Pancreas (tissue), 10 donors: ENCODE data around the gene MEGF6. TPM values are rescaled to one million over a fixed set of nuclear protein-coding genes. Genes with fewer than 3 reads are reported as not detected.
A peak's percentile ranks its signal among the peaks of the same experiment; 100 is the strongest.

ENCODE experiments used
- ATAC-seq, 4 donors: fragments of 200-7000 bp; cut with Tn5 transposase; one replicate each; pipeline versions ENCODE4 v1.8.0 to v1.9.1; 2020; ENCODE audit warnings: mild to moderate bottlenecking in 4 of 4, moderate library complexity in 4 of 4
- DNase-seq, 6 donors: peaks; one replicate each; pipeline ENCODE4 v3.0.0-alpha.2; 2020
- FAIRE-seq: peaks from 2 replicates; lab custom pipeline; 2012; peaks lifted over from hg19 to GRCh38; lab: Jason Lieb, UNC
- H3K27ac ChIP-seq, 4 donors: fragments of 200-600 bp; sonication (generic); 1 replicate in 3 of 4; 2 replicates in 1 of 4; pipeline versions ENCODE4 v1.5.0 to v1.8.0; 2020
- H3K27me3 ChIP-seq, 4 donors: fragments of 200-600 bp; one replicate each; pipeline ENCODE4 v1.8.0; 2021
- H3K36me3 ChIP-seq, 3 donors: fragments of 200-600 bp; sonication (generic) in 1 of 3; one replicate each; pipeline versions ENCODE4 v1.5.0 to v1.8.0; 2020 to 2021
- H3K4me1 ChIP-seq, 3 donors: fragments of 200-600 bp; one replicate each; pipeline ENCODE4 v1.8.0; 2021
- H3K4me3 ChIP-seq, 4 donors: fragments of 200-600 bp; sonication (generic) in 2 of 4; one replicate each; pipeline versions ENCODE4 v1.5.0 to v1.8.0; 2020 to 2021
- H3K9me3 ChIP-seq, 4 donors: fragments of 200-600 bp; one replicate each; pipeline ENCODE4 v1.8.0; 2021
- CTCF ChIP-seq, 4 donors: fragments of 200-600 bp; sonication (generic) in 3 of 4; IDR thresholded peaks; one replicate each; pipeline versions ENCODE4 v1.5.0 to v1.8.0; 2021; ENCODE audit warnings: antibody characterized with exemption in 4 of 4
- WGBS, 2 donors: extraction: QIAGEN DNeasy Blood & Tissue Kit; methylation state at CpG; one replicate each; pipeline ENCODE4 v1.1.7; 2013; 5-methylcytosine and 5-hydroxymethylcytosine counted together
- intact Hi-C, 3 donors: fragments of 100-400 bp; cut with DNase I; formaldehyde crosslinking; loops; one replicate each; pipeline versions ENCODE4 v1.11.1 to v1.14.2; 2022
- polyA plus RNA-seq, 2 donors: library from polyadenylated mRNA; stranded (reverse); fragments of 200-250 nt; gene quantifications; one replicate each; pipeline ENCODE4 v1.2.3, GENCODE V29; 2013
- total RNA-seq, 6 donors: library from RNA; stranded (reverse); fragmentation: NEBNext Ultra II Directional in 4 of 6; extraction: Animal tissue kit (Norgen Biotek cat#: 25700) in 4 of 6; gene quantifications; one replicate each; pipeline versions ENCODE4 v1.2.1 to v1.2.4, GENCODE V29; 2021 to 2023
- donor health status: healthy with polysubstance abuse.
- donor health status: DM: no; HTN: no; CAD: no; lungs with moderate emphysema.
- donor health status: DM: no; HTN: no; CAD: no.
- donor health status: control.
- donor health status: control.
- donor health status: Bipolar disorder and iron deficiency.
- donor health status: DM: yes; HTN: yes; CAD: no.
- donor health status: DM: no; HTN: no; CAD: no.
- donor health status: DM: no; HTN: no; CAD: no.
- donor health status: DM: yes; HTN: yes; CAD: no.

Gene MEGF6
- total and polyA plus RNA-seq, 8 donors, result 2.6 to 20.0 (median 8.4) TPM

GRCh38 chr1:3477241-3477995, 133.9 kb downstream of the MEGF6 start:
- Histone ChIP-seq H3K36me3 (peaks cover 0 to 14% (median 0%) of the 10 kb centered on the region in 3 donors), H3K27me3 (no peaks in the 10 kb centered on the region), H3K9me3 (no peaks in the 10 kb centered on the region), H3K27ac (no peak overlapping the region), H3K4me1 (no peaks in the 10 kb centered on the region), H3K4me3 (no peak overlapping the region)
- intact Hi-C loops, result no loop called here
- 80 to 87% methylated on average over 23 to 28 of the region's 28 CpGs for WGBS, 2 donors
- no peak for DNase-seq
- FAIRE-seq, result no peak
- no peak for ATAC-seq
- TF ChIP-seq CTCF (IDR thresholded peaks at IDR 0.05), result no peak

GRCh38 chr1:3476666-3477065, 134.6 kb downstream of the MEGF6 start:
- 92 to 96% methylated on average over 16 of the region's 16 CpGs for WGBS, 2 donors
- no peak for FAIRE-seq

GRCh38 chr1:3475839-3476573, 135.3 kb downstream of the MEGF6 start:
- ATAC-seq (no peak), DNase-seq (peak in 1 of 6 donors; percentile 42), FAIRE-seq (no peak)
- H3K4me1 ChIP-seq, result no peaks in the 10 kb centered on the region
- 92 to 93% methylated on average over 14 of the region's 14 CpGs for WGBS, 2 donors
- H3K9me3 ChIP-seq, result no peaks in the 10 kb centered on the region
- peaks cover 0 to 14% (median 0%) of the 10 kb centered on the region in 3 donors for H3K36me3 ChIP-seq
- no peak for TF ChIP-seq CTCF (IDR thresholded peaks at IDR 0.05)
- H3K27me3 ChIP-seq, result no peaks in the 10 kb centered on the region
- H3K4me3 ChIP-seq, result no peak overlapping the region
- intact Hi-C loops, result no loop called here
- H3K27ac ChIP-seq, result no peak overlapping the region

More at GRCh38 chr1:3476666-3477065, 134.6 kb downstream of the MEGF6 start:
- intact Hi-C loops, result no loop called here
- Histone ChIP-seq H3K9me3 (no peaks in the 10 kb centered on the region), H3K4me3 (no peak overlapping the region), H3K27me3 (no peaks in the 10 kb centered on the region), H3K36me3 (peaks cover 0 to 14% (median 0%) of the 10 kb centered on the region in 3 donors), H3K4me1 (no peaks in the 10 kb centered on the region), H3K27ac (no peak overlapping the region)
- ATAC-seq (no peak), DNase-seq (no peak)
- TF ChIP-seq CTCF (IDR thresholded peaks at IDR 0.05), result no peak

- intact Hi-C loops, result no loop called here
- H3K9me3 ChIP-seq, result no peaks in the 10 kb centered on the region
- H3K4me1 ChIP-seq, result no peaks in the 10 kb centered on the region
- no peak overlapping the region for H3K27ac ChIP-seq
- no peak for TF ChIP-seq CTCF (IDR thresholded peaks at IDR 0.05)
- no peak for ATAC-seq
- no peak overlapping the region for H3K4me3 ChIP-seq
- WGBS, 2 donors, result 74 to 80% methylated on average over 9 to 10 of the region's 10 CpGs
- FAIRE-seq, result no peak
- peaks cover 0 to 14% (median 0%) of the 10 kb centered on the region in 3 donors for H3K36me3 ChIP-seq
- H3K27me3 ChIP-seq, result no peaks in the 10 kb centered on the region
- peak in 2 of 6 donors; percentile 25 to 61 for DNase-seq
Observed at GRCh38 chr1:3474421-3474820, 136.9 kb downstream of the MEGF6 start.
